Measurements from ENCODE around the gene ZBTB7C.

ZBTB7C gene

GRCh38 chr18:48252525-48252924 is 156.7 kb downstream of the ZBTB7C start:
- DNase-seq (ENCODE audit: low spot score): no peak

- DNase-seq (ENCODE audit: low spot score): no peak
Measured at GRCh38 chr18:48250918-48251317, 158.3 kb downstream of the ZBTB7C start.

GRCh38 chr18:48250362-48250907 is 158.7 kb downstream of the ZBTB7C start:
- no peak for DNase-seq (ENCODE audit: low spot score)

GRCh38 chr18:48249854-48250253 is 159.3 kb downstream of the ZBTB7C start:
- DNase-seq (ENCODE audit: low spot score): no peak

GRCh38 chr18:48244530-48244929 is 164.7 kb downstream of the ZBTB7C start:
- DNase-seq (ENCODE audit: low spot score): no peak

- no peak for DNase-seq (ENCODE audit: low spot score)
Measured at GRCh38 chr18:48238636-48239035, 170.5 kb downstream of the ZBTB7C start.

DNA sequence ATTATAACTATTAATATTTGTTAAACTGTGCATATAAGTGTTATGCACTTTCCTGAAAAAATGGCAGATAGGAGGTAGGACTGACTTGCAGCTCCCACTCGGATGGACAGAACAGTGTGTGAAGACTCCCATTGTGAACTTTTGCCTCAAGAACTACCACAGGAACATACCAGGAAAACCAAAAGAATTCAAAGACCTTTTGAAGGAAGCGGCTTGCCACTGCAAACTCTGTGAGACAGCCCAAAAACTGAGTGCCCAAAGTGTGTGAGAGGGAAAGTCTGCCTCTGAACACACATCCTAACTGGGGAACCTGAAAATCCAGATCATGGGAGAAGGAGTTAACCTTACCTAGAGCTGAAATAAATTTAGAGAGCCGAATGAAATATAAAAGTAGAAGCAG is 171.0 kb downstream of the ZBTB7C start:
- no peak for DNase-seq (ENCODE audit: low spot score)

- DNase-seq (ENCODE audit: low spot score): no peak
Measured at GRCh38 chr18:48236822-48237221, 172.4 kb downstream of the ZBTB7C start.

- peak; percentile 57 for DNase-seq (ENCODE audit: low spot score)
Measured at GRCh38 chr18:48230467-48231113, 178.6 kb downstream of the ZBTB7C start.

DNA sequence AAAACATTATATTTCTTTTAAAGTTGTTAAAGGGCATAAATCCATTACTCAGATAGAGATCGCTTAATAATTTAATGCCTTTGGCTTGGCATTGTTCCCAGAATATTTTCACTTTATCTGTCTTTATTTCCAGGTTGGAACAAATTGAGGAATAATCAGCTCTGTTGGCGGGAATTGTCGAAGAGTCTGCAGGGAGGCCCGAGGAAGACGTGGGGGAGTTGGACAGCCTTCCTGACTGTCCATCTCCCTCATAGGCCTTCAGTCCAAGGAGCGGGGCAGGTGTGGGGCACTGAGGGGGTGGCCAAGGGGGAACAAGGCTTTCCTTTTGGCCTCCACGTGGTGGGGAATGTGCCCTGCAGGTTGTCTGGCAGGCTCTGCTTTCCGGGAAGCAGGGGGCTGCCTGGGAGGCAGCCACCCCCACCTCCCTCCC is 179.6 kb downstream of the ZBTB7C start:
- no peak for DNase-seq (ENCODE audit: low spot score)

DNA sequence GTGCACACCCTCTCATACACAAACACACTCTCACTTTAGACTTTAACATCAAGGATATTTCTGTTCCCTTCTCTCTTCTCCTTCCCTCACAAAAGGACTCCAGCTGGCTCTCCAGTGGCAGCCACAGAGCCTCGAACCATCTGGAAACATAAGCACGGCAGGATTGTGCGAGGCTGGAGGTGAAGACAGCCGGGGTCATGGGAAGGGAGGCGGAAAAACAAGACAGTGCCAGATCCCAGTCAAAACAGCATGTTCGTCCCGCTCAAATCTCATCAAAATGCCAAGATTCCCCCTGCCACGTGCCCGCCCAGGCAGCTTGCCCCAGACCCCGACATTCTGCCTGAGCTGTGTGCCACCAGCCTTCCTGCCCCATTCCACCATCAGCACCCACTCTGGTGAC is 180.3 kb downstream of the ZBTB7C start:
- no peak for DNase-seq (ENCODE audit: low spot score)

GRCh38 chr18:48228301-48228715 is 180.9 kb downstream of the ZBTB7C start:
- DNase-seq (ENCODE audit: low spot score): no peak

DNA sequence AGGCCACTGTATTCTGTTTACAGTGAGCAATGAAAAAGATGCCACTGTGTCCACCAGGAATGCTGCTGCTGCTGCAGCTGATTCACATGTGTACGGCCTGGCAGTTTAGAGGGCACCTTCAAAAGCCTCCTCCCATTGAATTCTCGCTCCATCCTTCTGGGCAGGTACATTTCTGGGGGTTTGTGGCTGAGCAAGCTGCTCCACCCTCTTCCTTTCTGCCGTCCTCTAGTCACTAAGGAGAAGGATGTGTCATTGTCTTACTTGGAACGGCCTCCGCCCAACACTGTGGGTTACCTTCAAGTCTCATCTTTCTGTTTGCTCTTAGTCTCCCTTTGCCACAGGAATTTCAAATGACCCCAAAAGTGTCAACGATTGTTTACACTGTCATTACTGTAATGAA is 182.0 kb downstream of the ZBTB7C start:
- DNase-seq (ENCODE audit: low spot score): no peak

DNA sequence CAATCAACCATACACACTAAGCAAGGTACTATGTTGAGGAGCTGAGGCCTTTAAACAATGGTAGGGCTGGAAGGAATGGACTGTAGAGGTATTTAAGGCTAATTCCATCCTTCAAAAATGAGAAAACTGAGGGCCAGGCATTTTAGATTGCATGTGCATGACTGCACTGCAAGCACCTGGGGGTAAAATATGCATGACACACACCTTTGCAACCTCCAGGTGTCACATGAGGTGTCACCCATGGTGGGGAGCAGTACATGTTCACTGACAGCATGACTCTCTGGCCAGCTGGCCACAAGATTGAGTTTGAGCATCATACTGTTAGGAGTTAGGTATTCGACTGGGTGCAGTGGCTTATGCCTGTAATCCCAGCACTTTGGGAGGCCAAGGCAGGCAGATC is 182.8 kb downstream of the ZBTB7C start:
- DNase-seq (ENCODE audit: low spot score): no peak

- DNase-seq (ENCODE audit: low spot score): no peak
Measured at GRCh38 chr18:48222118-48222517, 187.1 kb downstream of the ZBTB7C start.

DNA sequence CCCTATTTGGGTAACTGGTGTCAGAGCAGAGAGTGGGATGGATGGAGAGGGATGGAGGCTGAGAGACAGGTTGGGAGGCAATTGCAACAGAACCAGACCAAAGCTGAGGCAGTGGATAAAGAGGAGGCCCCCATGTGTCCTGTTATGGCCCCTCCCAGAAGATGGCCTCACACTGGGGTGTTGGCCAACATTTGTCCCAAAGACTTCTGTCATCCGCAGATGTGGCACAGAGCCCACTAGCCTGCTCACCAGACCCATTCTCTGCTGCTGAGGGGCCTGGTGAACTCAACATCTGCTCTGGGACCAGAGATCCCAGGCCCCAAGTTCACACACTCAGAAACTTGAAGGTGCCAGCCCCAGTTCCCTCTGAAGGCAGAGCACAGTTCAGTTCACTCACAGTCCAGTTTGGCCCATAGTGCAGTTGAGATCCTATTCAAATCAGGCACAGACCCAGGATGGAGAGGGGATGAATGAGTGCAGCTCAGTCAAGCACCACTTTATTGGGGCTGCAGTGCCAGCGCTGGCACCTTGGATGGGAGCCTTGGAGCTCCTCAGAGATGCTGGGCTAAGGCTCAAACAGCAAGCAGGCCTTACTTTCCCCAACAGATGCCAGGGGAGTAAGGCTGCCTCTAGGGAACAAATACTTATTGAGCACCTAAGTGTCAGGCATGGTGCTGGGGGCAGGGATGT is 189.2 kb downstream of the ZBTB7C start:
- peak; percentile 47 for DNase-seq (ENCODE audit: low spot score)

- DNase-seq (ENCODE audit: low spot score): no peak
Measured at GRCh38 chr18:48219037-48219809, 190.0 kb downstream of the ZBTB7C start.

DNA sequence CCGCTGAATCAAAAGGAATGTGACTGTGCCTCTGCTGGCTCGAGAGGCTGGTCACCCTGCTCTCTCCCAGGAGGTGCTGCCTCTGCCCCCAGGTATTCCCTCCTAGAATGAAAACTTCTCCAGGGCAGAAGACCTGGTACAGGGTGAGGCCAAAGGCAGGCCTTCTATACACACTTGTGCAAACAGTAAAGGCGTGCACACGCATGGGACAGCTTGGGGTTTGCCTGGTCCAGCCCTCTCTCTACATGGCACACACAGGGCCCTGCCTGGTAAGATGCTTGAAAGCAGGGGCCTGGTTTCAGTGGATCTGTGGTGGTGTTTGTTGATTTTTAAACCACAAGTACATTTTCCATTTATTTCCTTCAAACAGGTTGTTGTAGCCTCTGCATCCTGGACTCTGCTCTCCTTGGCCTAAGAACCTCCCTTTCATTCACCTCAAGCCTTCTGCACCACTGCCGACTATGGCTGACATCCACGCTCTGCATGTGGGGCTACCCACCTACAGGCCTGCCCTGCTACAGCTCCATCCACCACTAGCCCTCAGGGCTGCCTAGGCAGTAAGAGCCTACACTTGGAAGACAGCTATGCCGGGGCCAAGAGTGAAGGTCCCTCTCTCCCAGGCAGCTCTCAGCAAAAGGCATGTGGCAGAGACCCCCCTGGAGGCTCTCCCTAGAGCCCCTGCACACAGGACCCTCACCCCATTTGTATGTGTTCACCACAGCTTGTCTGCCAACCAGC is 190.7 kb downstream of the ZBTB7C start:
- DNase-seq (ENCODE audit: low spot score): no peak

- DNase-seq (ENCODE audit: low spot score): no peak
Measured at GRCh38 chr18:48217258-48218250, 191.6 kb downstream of the ZBTB7C start.

- no peak for DNase-seq (ENCODE audit: low spot score)
Measured at GRCh38 chr18:48216639-48217257, 192.4 kb downstream of the ZBTB7C start.

Measured in globus pallidus (tissue), 1 donor.